ENCODE data around the gene ROBO3. TPM values are rescaled to one million over a fixed set of nuclear protein-coding genes. Genes with fewer than 3 reads are reported as not detected.

ROBO3 gene
- total and polyA plus RNA-seq, 10 of the 15 experiments (the other 5 are each of a cell fraction or from before 2014, with no cell fraction given), result 0.10 to 0.63 (median 0.31) TPM; not detected in 2

- ATAC-seq (no peak), FAIRE-seq (no peak), DNase-seq (ENCODE audit: low read depth, low spot score) (no peak)
- no peaks in the 10 kb centered on the region for H3K79me2 ChIP-seq (ENCODE audit: control insufficient read depth, insufficient read depth, low read length)
- H3K27me3 ChIP-seq (replicated peaks in 1 of 2; ENCODE audit: control insufficient read depth in 2 of 2, insufficient read depth in 2 of 2, low read length in 1 of 2), result peaks cover 22 to 32% of the 10 kb centered on the region in 2 experiments
- no peaks in the 10 kb centered on the region for H4K20me1 ChIP-seq (ENCODE audit: control insufficient read depth, insufficient read depth)
- H2AFZ ChIP-seq (ENCODE audit: control insufficient read depth, low read depth, low read length), result no peak overlapping the region
- no TSS peak for BruUV-seq (replicated peaks)
- H3K4me1 ChIP-seq (ENCODE audit: control insufficient read depth, insufficient read depth, low read length), result no peaks in the 10 kb centered on the region
- no peak overlapping the region for H3K4me2 ChIP-seq (ENCODE audit: control insufficient read depth, insufficient read depth)
- ChIA-PET RAD21 (ENCODE audit: unreplicated experiment) (no interaction called here), POLR2A (no interaction called here), SMC1A (ENCODE audit: uncharacterized antibody, unreplicated experiment) (no interaction called here), CTCF (no interaction called here)
- no peaks in the 10 kb centered on the region for H3K9me3 ChIP-seq (replicated peaks; ENCODE audit: control insufficient read depth, insufficient read depth, low read length)
- H3K27ac ChIP-seq (ENCODE audit: control insufficient read depth, insufficient read depth), result no peak overlapping the region
- 0% methylated on average over 1 of the region's 1 CpG for WGBS (ENCODE audit: insufficient coverage, insufficient replicate concordance, low lambda C conversion rate, missing lambda C conversion rate)
- in situ Hi-C loops (cut with MboI) (loop anchor here (25.0 kb wide), 1 partner anchor 428 kb away; the partner anchor contains the start of gene OR8B4), intact Hi-C loops (cut with micrococcal nuclease; ENCODE audit: unreplicated experiment) (no loop called here)
- no peak overlapping the region for H3K9ac ChIP-seq (ENCODE audit: control insufficient read depth, insufficient read depth, low read length)
- no peaks in the 10 kb centered on the region for H3K36me3 ChIP-seq (ENCODE audit: control insufficient read depth in 2 of 2, insufficient read depth in 2 of 2, low read length in 1 of 2)
- H3K4me3 ChIP-seq, result no peak overlapping the region
- TF ChIP-seq NFXL1 (IDR thresholded peaks at IDR 0.05; ENCODE audit: borderline replicate concordance) (no peak), KDM1A (IDR thresholded peaks at IDR 0.05; ENCODE audit: borderline replicate concordance) (no peak), USF2 (IDR thresholded peaks at IDR 0.05; ENCODE audit: borderline replicate concordance, low read depth, low read length) (no peak), DPF2 (IDR thresholded peaks at IDR 0.05) (no peak), CREM (IDR thresholded peaks at IDR 0.05; ENCODE audit: low read depth) (no peak), CBFB (IDR thresholded peaks at IDR 0.05; ENCODE audit: low read depth) (no peak), IRF4 (IDR thresholded peaks at IDR 0.05; ENCODE audit: low read depth, low read length) (no peak), REST (IDR thresholded peaks at IDR 0.05; ENCODE audit: low read depth, low read length) (no peak), ATF2 (IDR thresholded peaks at IDR 0.05; ENCODE audit: low read length) (no peak), FOS (IDR thresholded peaks at IDR 0.05; ENCODE audit: borderline replicate concordance, extremely low read depth, insufficient read length) (no peak), ZNF384 (IDR thresholded peaks at IDR 0.05; ENCODE audit: borderline replicate concordance, low read depth, low read length) (no peak), YBX1 (IDR thresholded peaks at IDR 0.05) (no peak), NFYA (IDR thresholded peaks at IDR 0.05; ENCODE audit: borderline replicate concordance, low read depth, low read length) (no peak), PKNOX1 (IDR thresholded peaks at IDR 0.05) (no peak), ZBTB4 (CRISPR knock-in tag; IDR thresholded peaks at IDR 0.05) (no peak), SUZ12 (IDR thresholded peaks at IDR 0.05; ENCODE audit: unreplicated experiment) (no peak)
Observed at GRCh38 chr11:124840666-124841065, 24.6 kb upstream of the ROBO3 start.
